ENCODE data around the gene ZNF366.

ZNF366 gene

DNA sequence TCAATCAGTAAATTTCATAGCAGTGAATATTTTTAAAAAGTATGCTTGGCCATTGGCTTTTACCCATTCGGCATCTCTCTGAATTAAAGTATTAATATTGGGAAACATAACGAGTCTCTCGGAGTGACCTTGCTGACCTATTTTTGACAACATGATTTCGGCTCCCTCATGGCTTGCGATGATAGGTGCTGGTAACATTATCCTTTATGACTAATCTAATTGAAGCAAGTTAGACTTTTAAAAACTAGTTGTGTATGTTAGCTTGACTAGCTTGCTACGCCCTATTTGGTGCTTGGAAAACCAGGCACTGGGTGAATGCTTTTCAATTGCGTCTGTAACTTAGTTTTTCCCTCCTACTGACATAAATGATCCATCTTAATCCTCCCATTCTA, 1.1 kb downstream of the ZNF366 start:
- TF ChIP-seq, protein P1, sequence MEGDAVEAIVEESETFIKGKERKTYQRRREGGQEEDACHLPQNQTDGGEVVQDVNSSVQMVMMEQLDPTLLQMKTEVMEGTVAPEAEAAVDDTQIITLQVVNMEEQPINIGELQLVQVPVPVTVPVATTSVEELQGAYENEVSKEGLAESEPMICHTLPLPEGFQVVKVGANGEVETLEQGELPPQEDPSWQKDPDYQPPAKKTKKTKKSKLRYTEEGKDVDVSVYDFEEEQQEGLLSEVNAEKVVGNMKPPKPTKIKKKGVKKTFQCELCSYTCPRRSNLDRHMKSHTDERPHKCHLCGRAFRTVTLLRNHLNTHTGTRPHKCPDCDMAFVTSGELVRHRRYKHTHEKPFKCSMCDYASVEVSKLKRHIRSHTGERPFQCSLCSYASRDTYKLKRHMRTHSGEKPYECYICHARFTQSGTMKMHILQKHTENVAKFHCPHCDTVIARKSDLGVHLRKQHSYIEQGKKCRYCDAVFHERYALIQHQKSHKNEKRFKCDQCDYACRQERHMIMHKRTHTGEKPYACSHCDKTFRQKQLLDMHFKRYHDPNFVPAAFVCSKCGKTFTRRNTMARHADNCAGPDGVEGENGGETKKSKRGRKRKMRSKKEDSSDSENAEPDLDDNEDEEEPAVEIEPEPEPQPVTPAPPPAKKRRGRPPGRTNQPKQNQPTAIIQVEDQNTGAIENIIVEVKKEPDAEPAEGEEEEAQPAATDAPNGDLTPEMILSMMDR (IDR thresholded peaks at IDR 0.05; ENCODE audit: low read depth, low read length, missing control alignments): no peak
- H3K4me3 ChIP-seq (replicated peaks; ENCODE audit: low read depth, low read length): no peak overlapping the region
- DNase-seq (ENCODE audit: extremely low read depth, low read depth): no peak

DNA sequence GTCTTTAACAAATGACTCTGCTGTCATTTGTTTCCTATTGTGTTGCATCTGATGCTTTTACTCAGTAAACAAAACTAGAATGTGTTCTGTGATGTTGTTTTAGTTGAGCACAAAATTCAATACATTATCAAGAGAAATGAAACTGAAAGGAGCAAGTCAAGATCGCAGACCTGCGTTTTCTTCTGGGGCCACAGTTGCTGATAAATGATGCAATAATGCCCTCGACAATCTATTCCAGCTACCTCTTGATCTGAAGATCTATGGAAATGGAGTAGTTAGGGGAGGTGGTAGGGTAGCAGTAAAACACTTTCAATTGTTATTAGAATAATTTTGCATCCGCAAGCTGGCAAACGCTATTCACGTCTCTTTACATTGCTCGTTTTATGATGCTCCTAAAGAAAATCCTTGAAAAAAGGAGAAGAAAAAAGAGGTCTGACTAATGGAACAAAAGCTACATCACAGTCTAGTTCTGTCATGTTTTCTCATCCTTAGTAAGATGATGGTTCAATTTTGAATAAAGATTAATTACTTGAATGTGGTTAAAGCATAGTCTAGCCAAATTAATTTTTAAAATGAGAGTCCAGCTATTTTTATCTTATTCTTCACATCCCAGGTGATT, 1.6 kb downstream of the ZNF366 start:
- TF ChIP-seq, protein P1 (IDR thresholded peaks at IDR 0.05; ENCODE audit: low read depth, low read length, missing control alignments): no peak
- DNase-seq (ENCODE audit: extremely low read depth, low read depth): no peak
- H3K4me3 ChIP-seq (replicated peaks; ENCODE audit: low read depth, low read length): no peak overlapping the region

DNA sequence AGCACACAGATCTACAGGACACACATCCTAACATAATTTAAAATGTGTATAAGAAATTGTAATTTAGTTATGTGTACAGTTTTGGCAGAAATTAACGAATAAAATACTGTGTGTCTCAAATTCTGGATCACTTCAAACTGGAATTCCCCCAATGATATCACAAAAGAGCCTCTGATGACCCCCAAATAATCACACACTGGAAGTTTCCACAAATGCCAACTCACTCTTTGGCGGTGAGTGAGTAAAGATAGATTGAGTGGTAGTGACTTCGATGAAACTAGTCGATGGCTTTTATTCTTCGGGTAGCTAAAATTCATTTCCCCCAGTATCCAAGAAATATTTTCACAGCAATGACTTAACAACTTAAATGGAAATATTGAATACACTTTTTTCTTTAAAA, 2.2 kb downstream of the ZNF366 start:
- no peak for DNase-seq (ENCODE audit: extremely low read depth, low read depth)
- no peak overlapping the region for H3K4me3 ChIP-seq (replicated peaks; ENCODE audit: low read depth, low read length)

GRCh38 chr5:72503888-72504491, 3.2 kb downstream of the ZNF366 start:
- DNase-seq (ENCODE audit: extremely low read depth, low read depth): no peak
- no peak overlapping the region for H3K4me3 ChIP-seq (replicated peaks; ENCODE audit: low read depth, low read length)
- TF ChIP-seq, protein P1 (IDR thresholded peaks at IDR 0.05; ENCODE audit: low read depth, low read length, missing control alignments): no peak

More for the DNA sequence above, 2.2 kb downstream of the ZNF366 start:
- TF ChIP-seq, protein P1 (IDR thresholded peaks at IDR 0.05; ENCODE audit: low read depth, low read length, missing control alignments): no peak

- TF ChIP-seq, protein P1 (IDR thresholded peaks at IDR 0.05; ENCODE audit: low read depth, low read length, missing control alignments): no peak
- H3K4me3 ChIP-seq (replicated peaks; ENCODE audit: low read depth, low read length): no peak overlapping the region
- DNase-seq (ENCODE audit: extremely low read depth, low read depth): no peak
Measured at GRCh38 chr5:72501488-72501887, 5.7 kb downstream of the ZNF366 start.

DNA sequence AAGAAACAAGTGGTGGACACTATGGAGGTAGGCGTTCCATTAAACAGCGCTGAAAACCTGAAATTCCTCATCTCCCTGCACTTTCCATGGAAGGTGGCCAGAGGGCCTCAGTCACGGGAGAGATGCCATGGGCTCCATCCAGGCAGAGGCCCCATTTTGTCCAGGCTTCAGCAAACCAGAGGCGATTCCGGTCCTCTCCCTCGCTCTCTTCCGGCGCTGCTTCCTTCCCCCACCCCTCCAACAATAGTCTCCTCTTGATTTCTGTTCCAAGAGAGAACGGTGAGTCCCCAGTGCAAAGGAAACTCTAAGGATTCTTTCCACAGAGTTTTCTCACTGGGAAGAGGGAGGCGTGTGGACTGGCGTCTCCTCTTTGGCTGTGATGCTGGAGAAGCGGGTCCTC, 7.5 kb downstream of the ZNF366 start:
- DNase-seq (ENCODE audit: extremely low read depth, low read depth): no peak
- TF ChIP-seq, protein P1 (IDR thresholded peaks at IDR 0.05; ENCODE audit: low read depth, low read length, missing control alignments): no peak
- H3K4me3 ChIP-seq (replicated peaks; ENCODE audit: low read depth, low read length): no peak overlapping the region

Measured in HFF-Myc (cell line).